ENCODE measurements around the gene CIRBP. TPM values are rescaled to one million over a fixed set of nuclear protein-coding genes. Genes with fewer than 3 reads are reported as not detected.

CIRBP gene
- total RNA-seq, 1 donor from 2014 or later: 341 TPM

DNA sequence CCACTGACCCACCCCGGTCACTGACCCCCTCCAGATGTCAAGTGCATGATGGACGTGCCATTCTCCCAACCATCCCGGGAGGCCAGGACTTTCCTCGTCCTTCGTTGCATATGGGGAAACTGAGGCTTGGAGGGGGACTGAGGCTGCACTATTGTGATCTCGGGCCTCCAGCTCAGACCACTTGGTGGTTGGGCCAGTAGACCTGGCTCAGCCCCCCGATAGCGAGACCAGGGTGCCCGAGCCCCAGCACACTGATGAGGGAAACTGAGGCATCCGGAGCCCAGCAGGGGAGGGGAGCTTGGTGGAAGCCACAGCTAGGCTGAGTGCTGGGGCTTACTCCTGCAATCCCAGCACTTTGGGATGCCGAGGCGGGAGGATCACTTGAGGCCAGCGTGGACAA, 26.9 kb downstream of the CIRBP start:
- peaks cover 5% of the 10 kb centered on the region for H3K27me3 Mint-ChIP-seq (ENCODE audit: unreplicated experiment)
- H3K4me1 Mint-ChIP-seq (ENCODE audit: low read depth, unreplicated experiment): no peaks in the 10 kb centered on the region
- peaks cover 2% of the 10 kb centered on the region for H3K9me3 Mint-ChIP-seq (ENCODE audit: unreplicated experiment)
- H3K27ac Mint-ChIP-seq (ENCODE audit: unreplicated experiment): no peak overlapping the region
- no peak overlapping the region for H3K4me3 Mint-ChIP-seq (ENCODE audit: unreplicated experiment)
- no peaks in the 10 kb centered on the region for H3K36me3 Mint-ChIP-seq (ENCODE audit: unreplicated experiment)
- DNase-seq: no peak
- TF ChIP-seq, protein P1, sequence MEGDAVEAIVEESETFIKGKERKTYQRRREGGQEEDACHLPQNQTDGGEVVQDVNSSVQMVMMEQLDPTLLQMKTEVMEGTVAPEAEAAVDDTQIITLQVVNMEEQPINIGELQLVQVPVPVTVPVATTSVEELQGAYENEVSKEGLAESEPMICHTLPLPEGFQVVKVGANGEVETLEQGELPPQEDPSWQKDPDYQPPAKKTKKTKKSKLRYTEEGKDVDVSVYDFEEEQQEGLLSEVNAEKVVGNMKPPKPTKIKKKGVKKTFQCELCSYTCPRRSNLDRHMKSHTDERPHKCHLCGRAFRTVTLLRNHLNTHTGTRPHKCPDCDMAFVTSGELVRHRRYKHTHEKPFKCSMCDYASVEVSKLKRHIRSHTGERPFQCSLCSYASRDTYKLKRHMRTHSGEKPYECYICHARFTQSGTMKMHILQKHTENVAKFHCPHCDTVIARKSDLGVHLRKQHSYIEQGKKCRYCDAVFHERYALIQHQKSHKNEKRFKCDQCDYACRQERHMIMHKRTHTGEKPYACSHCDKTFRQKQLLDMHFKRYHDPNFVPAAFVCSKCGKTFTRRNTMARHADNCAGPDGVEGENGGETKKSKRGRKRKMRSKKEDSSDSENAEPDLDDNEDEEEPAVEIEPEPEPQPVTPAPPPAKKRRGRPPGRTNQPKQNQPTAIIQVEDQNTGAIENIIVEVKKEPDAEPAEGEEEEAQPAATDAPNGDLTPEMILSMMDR (IDR thresholded peaks at IDR 0.05; ENCODE audit: partially characterized antibody, unreplicated experiment): no peak

- no peaks in the 10 kb centered on the region for H3K36me3 Mint-ChIP-seq (ENCODE audit: unreplicated experiment)
- H3K4me3 Mint-ChIP-seq (ENCODE audit: unreplicated experiment): no peak overlapping the region
- H3K4me1 Mint-ChIP-seq (ENCODE audit: low read depth, unreplicated experiment): no peaks in the 10 kb centered on the region
- no peak overlapping the region for H3K27ac Mint-ChIP-seq (ENCODE audit: unreplicated experiment)
- peaks cover 2% of the 10 kb centered on the region for H3K9me3 Mint-ChIP-seq (ENCODE audit: unreplicated experiment)
- TF ChIP-seq, protein P1 (IDR thresholded peaks at IDR 0.05; ENCODE audit: partially characterized antibody, unreplicated experiment): no peak
- peaks cover 5% of the 10 kb centered on the region for H3K27me3 Mint-ChIP-seq (ENCODE audit: unreplicated experiment)
- DNase-seq: no peak
Measured at GRCh38 chr19:1296575-1297271, 27.6 kb downstream of the CIRBP start.

GRCh38 chr19:1298235-1298634, 29.1 kb downstream of the CIRBP start:
- Mint-ChIP-seq H3K9me3 (ENCODE audit: unreplicated experiment) (peaks cover 5% of the 10 kb centered on the region), H3K27me3 (ENCODE audit: unreplicated experiment) (peaks cover 5% of the 10 kb centered on the region), H3K36me3 (ENCODE audit: unreplicated experiment) (no peaks in the 10 kb centered on the region), H3K4me3 (ENCODE audit: unreplicated experiment) (no peak overlapping the region), H3K27ac (ENCODE audit: unreplicated experiment) (no peak overlapping the region), H3K4me1 (ENCODE audit: low read depth, unreplicated experiment) (no peaks in the 10 kb centered on the region)
- TF ChIP-seq, protein P1 (IDR thresholded peaks at IDR 0.05; ENCODE audit: partially characterized antibody, unreplicated experiment): no peak
- no peak for DNase-seq

- no peaks in the 10 kb centered on the region for H3K36me3 Mint-ChIP-seq (ENCODE audit: unreplicated experiment)
- TF ChIP-seq, protein P1 (IDR thresholded peaks at IDR 0.05; ENCODE audit: partially characterized antibody, unreplicated experiment): no peak
- peaks cover 2% of the 10 kb centered on the region for H3K27me3 Mint-ChIP-seq (ENCODE audit: unreplicated experiment)
- no peak for DNase-seq
- no peak overlapping the region for H3K27ac Mint-ChIP-seq (ENCODE audit: unreplicated experiment)
- no peak overlapping the region for H3K4me3 Mint-ChIP-seq (ENCODE audit: unreplicated experiment)
- no peaks in the 10 kb centered on the region for H3K4me1 Mint-ChIP-seq (ENCODE audit: low read depth, unreplicated experiment)
- peaks cover 5% of the 10 kb centered on the region for H3K9me3 Mint-ChIP-seq (ENCODE audit: unreplicated experiment)
Measured at GRCh38 chr19:1299801-1300200, 30.7 kb downstream of the CIRBP start.

DNA sequence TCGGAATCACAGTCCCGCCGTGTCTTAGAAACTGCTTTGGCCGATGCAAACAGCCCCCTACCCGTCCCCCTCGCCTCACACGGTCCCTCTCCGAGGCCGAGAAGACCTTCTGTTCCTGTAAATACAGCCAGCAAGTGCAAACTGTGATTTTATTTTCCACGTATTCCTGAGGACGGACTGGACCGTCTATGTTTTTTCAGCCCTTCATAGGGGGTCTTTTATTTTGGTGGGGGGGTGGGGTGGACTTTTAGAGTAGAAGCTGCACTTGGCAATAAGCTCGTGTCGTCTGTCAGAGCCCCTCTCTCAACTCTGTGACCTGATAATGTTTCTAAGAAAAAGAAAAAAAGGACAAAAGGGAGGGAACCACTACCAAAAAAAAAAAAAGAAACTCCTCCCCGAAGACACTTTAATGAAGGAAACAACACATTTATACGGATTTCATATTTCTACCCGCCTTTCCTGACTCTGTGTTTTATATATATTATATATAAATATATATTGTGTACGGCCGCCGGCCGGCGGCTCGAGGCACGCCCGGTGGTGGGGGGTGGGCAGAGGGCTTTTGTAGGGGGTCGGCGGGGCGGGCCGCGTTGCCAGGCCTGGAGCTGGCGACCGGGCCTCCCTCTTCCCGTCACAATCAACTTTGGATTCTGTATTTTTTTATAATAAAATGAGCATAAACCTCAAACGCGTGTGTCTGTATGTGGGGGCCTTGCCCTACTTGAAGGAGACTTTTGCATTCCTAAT, 31.8 kb downstream of the CIRBP start:
- Mint-ChIP-seq H3K4me3 (ENCODE audit: unreplicated experiment) (no peak overlapping the region), H3K9me3 (ENCODE audit: unreplicated experiment) (peaks cover 5% of the 10 kb centered on the region), H3K4me1 (ENCODE audit: low read depth, unreplicated experiment) (no peaks in the 10 kb centered on the region), H3K27me3 (ENCODE audit: unreplicated experiment) (peaks cover 2% of the 10 kb centered on the region), H3K36me3 (ENCODE audit: unreplicated experiment) (no peaks in the 10 kb centered on the region), H3K27ac (ENCODE audit: unreplicated experiment) (no peak overlapping the region)
- TF ChIP-seq, protein P1 (IDR thresholded peaks at IDR 0.05; ENCODE audit: partially characterized antibody, unreplicated experiment): no peak
- no peak for DNase-seq

All from glutamatergic neuron (in vitro differentiated cells).